ENCODE results near the gene ESPL1. TPM values are rescaled to one million over a fixed set of nuclear protein-coding genes. Genes with fewer than 3 reads are reported as not detected.

ESPL1 gene
- total and polyA plus RNA-seq, 2 of the 13 experiments (the other 11 are each of a cell fraction or from before 2014, with no cell fraction given): 5.8 to 11.5 TPM

DNA sequence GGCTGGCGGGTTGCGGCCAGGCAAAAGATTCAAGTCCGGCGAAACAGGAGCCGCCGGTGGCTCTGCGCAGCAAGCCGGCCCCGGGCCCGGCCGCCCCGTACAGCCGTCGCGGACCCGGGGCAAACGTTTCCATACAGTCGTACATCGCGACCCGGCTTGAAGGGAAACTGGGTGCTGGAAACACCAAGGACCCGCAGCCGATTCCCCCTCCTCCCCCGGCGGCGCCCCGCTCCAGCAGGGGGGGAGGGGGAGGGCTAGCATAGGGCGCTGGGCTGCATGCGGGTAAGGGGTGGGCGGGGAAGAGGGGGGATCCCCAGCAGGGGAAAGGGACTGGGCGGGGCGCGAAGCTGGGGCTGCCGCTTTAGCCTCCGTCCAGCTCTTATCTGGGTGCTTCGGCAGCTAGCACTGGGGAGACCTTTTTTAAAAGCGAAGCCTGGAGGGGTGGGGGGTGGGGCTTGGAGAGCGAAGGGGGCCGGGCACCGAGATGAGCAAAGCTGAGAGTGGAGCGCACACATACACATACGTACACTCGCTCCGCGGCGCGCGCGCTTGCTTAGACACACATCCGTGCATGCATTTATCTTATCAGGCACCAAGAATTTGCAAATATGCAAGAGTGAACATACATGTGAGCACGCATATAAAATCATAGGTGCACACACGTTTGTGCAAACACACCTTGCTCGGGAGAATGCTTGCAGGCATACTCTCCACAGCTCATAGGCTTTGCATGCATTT lies 48.0 kb upstream of the ESPL1 start (continued):
- TF ChIP-seq, protein P1, sequence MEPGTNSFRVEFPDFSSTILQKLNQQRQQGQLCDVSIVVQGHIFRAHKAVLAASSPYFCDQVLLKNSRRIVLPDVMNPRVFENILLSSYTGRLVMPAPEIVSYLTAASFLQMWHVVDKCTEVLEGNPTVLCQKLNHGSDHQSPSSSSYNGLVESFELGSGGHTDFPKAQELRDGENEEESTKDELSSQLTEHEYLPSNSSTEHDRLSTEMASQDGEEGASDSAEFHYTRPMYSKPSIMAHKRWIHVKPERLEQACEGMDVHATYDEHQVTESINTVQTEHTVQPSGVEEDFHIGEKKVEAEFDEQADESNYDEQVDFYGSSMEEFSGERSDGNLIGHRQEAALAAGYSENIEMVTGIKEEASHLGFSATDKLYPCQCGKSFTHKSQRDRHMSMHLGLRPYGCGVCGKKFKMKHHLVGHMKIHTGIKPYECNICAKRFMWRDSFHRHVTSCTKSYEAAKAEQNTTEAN (CRISPR knock-in tag; conservative IDR thresholded peaks at IDR 0.05): no peak
- TF ChIP-seq ZNF790 (CRISPR knock-in tag; IDR thresholded peaks at IDR 0.05; ENCODE audit: borderline replicate concordance) (no peak), SAP130 (CRISPR knock-in tag; IDR thresholded peaks at IDR 0.05; ENCODE audit: low read depth) (peak; percentile 8), ZNF263 (CRISPR knock-in tag; IDR thresholded peaks at IDR 0.05) (no peak), NFATC3 (CRISPR knock-in tag; IDR thresholded peaks at IDR 0.05) (no peak), HES4 (CRISPR knock-in tag; IDR thresholded peaks at IDR 0.05; ENCODE audit: borderline replicate concordance) (no peak), ZZZ3 (CRISPR knock-in tag; IDR thresholded peaks at IDR 0.05; ENCODE audit: borderline replicate concordance) (no peak), DNMT3B (CRISPR knock-in tag; conservative IDR thresholded peaks at IDR 0.05) (no peak), TCF7L2 (IDR thresholded peaks at IDR 0.05; ENCODE audit: low read depth, low read length) (no peak), MLLT10 (CRISPR knock-in tag; IDR thresholded peaks at IDR 0.05) (no peak), MZF1 (CRISPR knock-in tag; IDR thresholded peaks at IDR 0.05; ENCODE audit: borderline replicate concordance) (no peak), ZNF12 (CRISPR knock-in tag; IDR thresholded peaks at IDR 0.05) (peak; percentile 66; the same call in 1 of the 2 replicates), NCOR1 (IDR thresholded peaks at IDR 0.05; ENCODE audit: borderline replicate concordance, low read length) (no peak), ZBTB7A (CRISPR knock-in tag; IDR thresholded peaks at IDR 0.05) (no peak), EHMT2 (IDR thresholded peaks at IDR 0.05; ENCODE audit: borderline replicate concordance, low read depth, low read length) (no peak), PHF8 (CRISPR knock-in tag; IDR thresholded peaks at IDR 0.05) (0 out of 2 replicates have a peak, but pooled peaks have one; percentile 14), REXO4 (CRISPR knock-in tag; IDR thresholded peaks at IDR 0.05; ENCODE audit: borderline replicate concordance) (no peak), SMAD3 (CRISPR knock-in tag; IDR thresholded peaks at IDR 0.05) (no peak)
- TF ChIP-seq, protein P2, sequence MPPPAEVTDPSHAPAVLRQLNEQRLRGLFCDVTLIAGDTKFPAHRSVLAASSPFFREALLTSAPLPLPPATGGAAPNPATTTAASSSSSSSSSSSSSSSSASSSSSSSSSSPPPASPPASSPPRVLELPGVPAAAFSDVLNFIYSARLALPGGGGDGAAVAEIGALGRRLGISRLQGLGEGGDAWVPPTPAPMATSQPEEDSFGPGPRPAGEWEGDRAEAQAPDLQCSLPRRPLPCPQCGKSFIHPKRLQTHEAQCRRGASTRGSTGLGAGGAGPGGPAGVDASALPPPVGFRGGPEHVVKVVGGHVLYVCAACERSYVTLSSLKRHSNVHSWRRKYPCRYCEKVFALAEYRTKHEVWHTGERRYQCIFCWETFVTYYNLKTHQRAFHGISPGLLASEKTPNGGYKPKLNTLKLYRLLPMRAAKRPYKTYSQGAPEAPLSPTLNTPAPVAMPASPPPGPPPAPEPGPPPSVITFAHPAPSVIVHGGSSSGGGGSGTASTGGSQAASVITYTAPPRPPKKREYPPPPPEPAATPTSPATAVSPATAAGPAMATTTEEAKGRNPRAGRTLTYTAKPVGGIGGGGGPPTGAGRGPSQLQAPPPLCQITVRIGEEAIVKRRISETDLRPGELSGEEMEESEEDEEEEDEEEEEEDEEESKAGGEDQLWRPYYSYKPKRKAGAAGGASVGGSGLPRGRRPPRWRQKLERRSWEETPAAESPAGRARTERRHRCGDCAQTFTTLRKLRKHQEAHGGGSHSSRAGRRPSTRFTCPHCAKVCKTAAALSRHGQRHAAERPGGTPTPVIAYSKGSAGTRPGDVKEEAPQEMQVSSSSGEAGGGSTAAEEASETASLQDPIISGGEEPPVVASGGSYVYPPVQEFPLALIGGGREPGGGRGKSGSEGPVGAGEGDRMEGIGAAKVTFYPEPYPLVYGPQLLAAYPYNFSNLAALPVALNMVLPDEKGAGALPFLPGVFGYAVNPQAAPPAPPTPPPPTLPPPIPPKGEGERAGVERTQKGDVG (CRISPR knock-in tag; IDR thresholded peaks at IDR 0.05; ENCODE audit: borderline replicate concordance): 0 out of 2 replicates have a peak, but pooled peaks have one; percentile 39
- TF ChIP-seq, protein P3, sequence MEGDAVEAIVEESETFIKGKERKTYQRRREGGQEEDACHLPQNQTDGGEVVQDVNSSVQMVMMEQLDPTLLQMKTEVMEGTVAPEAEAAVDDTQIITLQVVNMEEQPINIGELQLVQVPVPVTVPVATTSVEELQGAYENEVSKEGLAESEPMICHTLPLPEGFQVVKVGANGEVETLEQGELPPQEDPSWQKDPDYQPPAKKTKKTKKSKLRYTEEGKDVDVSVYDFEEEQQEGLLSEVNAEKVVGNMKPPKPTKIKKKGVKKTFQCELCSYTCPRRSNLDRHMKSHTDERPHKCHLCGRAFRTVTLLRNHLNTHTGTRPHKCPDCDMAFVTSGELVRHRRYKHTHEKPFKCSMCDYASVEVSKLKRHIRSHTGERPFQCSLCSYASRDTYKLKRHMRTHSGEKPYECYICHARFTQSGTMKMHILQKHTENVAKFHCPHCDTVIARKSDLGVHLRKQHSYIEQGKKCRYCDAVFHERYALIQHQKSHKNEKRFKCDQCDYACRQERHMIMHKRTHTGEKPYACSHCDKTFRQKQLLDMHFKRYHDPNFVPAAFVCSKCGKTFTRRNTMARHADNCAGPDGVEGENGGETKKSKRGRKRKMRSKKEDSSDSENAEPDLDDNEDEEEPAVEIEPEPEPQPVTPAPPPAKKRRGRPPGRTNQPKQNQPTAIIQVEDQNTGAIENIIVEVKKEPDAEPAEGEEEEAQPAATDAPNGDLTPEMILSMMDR (CRISPR knock-in tag; IDR thresholded peaks at IDR 0.05): no peak
- TF ChIP-seq, protein P4, sequence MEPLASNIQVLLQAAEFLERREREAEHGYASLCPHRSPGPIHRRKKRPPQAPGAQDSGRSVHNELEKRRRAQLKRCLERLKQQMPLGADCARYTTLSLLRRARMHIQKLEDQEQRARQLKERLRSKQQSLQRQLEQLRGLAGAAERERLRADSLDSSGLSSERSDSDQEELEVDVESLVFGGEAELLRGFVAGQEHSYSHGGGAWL (CRISPR knock-in tag; IDR thresholded peaks at IDR 0.05): no peak
- TF ChIP-seq, protein P5, sequence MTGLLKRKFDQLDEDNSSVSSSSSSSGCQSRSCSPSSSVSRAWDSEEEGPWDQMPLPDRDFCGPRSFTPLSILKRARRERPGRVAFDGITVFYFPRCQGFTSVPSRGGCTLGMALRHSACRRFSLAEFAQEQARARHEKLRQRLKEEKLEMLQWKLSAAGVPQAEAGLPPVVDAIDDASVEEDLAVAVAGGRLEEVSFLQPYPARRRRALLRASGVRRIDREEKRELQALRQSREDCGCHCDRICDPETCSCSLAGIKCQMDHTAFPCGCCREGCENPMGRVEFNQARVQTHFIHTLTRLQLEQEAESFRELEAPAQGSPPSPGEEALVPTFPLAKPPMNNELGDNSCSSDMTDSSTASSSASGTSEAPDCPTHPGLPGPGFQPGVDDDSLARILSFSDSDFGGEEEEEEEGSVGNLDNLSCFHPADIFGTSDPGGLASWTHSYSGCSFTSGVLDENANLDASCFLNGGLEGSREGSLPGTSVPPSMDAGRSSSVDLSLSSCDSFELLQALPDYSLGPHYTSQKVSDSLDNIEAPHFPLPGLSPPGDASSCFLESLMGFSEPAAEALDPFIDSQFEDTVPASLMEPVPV (CRISPR knock-in tag; IDR thresholded peaks at IDR 0.05): no peak

All from HepG2 (cell line).